ENCODE measurements around the gene PLEKHF1. TPM values are rescaled to one million over a fixed set of nuclear protein-coding genes. Genes with fewer than 3 reads are reported as not detected.
A peak's percentile ranks its signal among the peaks of the same experiment; 100 is the strongest.

PLEKHF1 gene
- total RNA-seq, 1 experiment from 2014 or later = 15.9 TPM

DNA sequence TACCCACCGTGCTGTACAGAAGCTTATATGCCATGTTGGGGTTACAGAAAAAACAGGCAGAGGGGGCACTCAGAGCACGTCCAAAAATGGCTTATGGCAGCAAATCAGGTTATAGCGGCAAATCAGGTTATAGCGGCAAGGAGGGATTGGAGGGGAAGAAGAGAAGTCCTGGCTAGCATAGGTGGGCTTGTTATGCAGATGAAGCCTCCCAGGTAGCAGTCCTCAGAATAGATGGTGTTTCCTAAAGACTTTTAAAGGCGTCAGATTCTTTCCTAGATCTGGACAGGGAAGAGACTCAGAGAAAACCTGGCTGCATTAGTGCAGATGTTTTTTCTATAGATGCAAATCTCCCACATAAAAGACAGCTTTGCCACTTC is 19.8 kb upstream of the PLEKHF1 start:
- Histone ChIP-seq H3K9me2 (replicated peaks; ENCODE audit: low read length) (no peaks in the 10 kb centered on the region), H3K9me3 (ENCODE audit: low read length) (no peaks in the 10 kb centered on the region), H3F3A (ENCODE audit: low read length, unreplicated experiment) (no peaks in the 10 kb centered on the region), H3K27me3 (ENCODE audit: low read length) (no peaks in the 10 kb centered on the region; the same call in 1 of the 2 replicates), H3K4me2 (ENCODE audit: low read length) (peak overlapping the region; percentile 71), H3K36me3 (ENCODE audit: low read depth, low read length) (no peaks in the 10 kb centered on the region), H3K27ac (ENCODE audit: low read length) (no peak overlapping the region), H2AFZ (ENCODE audit: low read length) (no peak overlapping the region), H3K79me2 (ENCODE audit: low read length) (no peaks in the 10 kb centered on the region), H4K20me1 (ENCODE audit: low read length) (no peaks in the 10 kb centered on the region), H3K9ac (ENCODE audit: low read length) (no peak overlapping the region), H3K4me1 (ENCODE audit: insufficient read depth, low read length) (peaks cover 10% of the 10 kb centered on the region; the same call in 1 of the 2 replicates), H3K4me3 (ENCODE audit: low read length) (0 out of 2 replicates have a peak overlapping the region, but pooled peaks have one; percentile 29)
- POLR2A ChIA-PET (ENCODE audit: unreplicated experiment) = interaction anchor here (0.8 kb wide), 1 partner anchor 18 kb away, joined by 5 read pairs; no protein-coding TSS in a partner anchor
- no peak for TF ChIP-seq EZH2 (IDR thresholded peaks at IDR 0.05; ENCODE audit: low read length, unreplicated experiment)
- TF ChIP-seq, protein P1, sequence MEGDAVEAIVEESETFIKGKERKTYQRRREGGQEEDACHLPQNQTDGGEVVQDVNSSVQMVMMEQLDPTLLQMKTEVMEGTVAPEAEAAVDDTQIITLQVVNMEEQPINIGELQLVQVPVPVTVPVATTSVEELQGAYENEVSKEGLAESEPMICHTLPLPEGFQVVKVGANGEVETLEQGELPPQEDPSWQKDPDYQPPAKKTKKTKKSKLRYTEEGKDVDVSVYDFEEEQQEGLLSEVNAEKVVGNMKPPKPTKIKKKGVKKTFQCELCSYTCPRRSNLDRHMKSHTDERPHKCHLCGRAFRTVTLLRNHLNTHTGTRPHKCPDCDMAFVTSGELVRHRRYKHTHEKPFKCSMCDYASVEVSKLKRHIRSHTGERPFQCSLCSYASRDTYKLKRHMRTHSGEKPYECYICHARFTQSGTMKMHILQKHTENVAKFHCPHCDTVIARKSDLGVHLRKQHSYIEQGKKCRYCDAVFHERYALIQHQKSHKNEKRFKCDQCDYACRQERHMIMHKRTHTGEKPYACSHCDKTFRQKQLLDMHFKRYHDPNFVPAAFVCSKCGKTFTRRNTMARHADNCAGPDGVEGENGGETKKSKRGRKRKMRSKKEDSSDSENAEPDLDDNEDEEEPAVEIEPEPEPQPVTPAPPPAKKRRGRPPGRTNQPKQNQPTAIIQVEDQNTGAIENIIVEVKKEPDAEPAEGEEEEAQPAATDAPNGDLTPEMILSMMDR (conservative IDR thresholded peaks at IDR 0.05; ENCODE audit: low read depth, low read length) = no peak
- no peak for TF ChIP-seq EZH2phosphoT487 (IDR thresholded peaks at IDR 0.05; ENCODE audit: borderline replicate concordance, low read length)
- no TSS peak for BruUV-seq (replicated peaks)
- DNase-seq = no peak
- intact Hi-C loops (cut with micrococcal nuclease) = no loop called here
- ATAC-seq = peak; percentile 24; the same call in 1 of the 2 replicates
- CTCF ChIA-PET = no interaction called here

DNA sequence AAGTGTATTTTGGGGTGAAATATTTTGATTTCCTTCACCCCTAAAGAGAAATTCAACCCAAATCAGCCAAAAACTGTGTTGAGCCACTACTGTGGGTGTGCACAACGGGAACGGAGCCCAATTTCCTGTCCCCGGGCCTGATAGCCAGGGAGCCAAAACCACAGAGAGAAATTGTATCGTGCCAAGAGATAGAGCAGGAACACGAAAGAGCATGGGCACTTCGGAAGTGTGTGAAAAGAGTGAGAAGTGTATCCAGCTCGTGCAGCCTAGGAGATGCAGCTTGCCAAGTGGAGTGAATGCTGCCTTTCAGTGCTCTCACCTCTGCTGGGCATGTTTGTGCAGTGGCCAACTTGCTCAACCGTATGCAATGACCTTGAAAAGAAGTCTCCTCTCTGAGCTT is 19.4 kb upstream of the PLEKHF1 start:
- intact Hi-C loops (cut with micrococcal nuclease) = no loop called here
- Histone ChIP-seq H3K79me2 (ENCODE audit: low read length) (no peaks in the 10 kb centered on the region), H3K9me3 (ENCODE audit: low read length) (no peaks in the 10 kb centered on the region), H2AFZ (ENCODE audit: low read length) (peak overlapping the region; percentile 46; the same call in 1 of the 2 replicates), H3K27ac (ENCODE audit: low read length) (no peak overlapping the region), H3K9ac (ENCODE audit: low read length) (no peak overlapping the region), H3K27me3 (ENCODE audit: low read length) (no peaks in the 10 kb centered on the region; the same call in 1 of the 2 replicates), H3K4me3 (ENCODE audit: low read length) (peak overlapping the region; percentile 29; the same call in 1 of the 2 replicates), H3K4me1 (ENCODE audit: insufficient read depth, low read length) (peaks cover 10% of the 10 kb centered on the region; the same call in 1 of the 2 replicates), H3K9me2 (replicated peaks; ENCODE audit: low read length) (no peaks in the 10 kb centered on the region), H4K20me1 (ENCODE audit: low read length) (no peaks in the 10 kb centered on the region), H3F3A (ENCODE audit: low read length, unreplicated experiment) (no peaks in the 10 kb centered on the region), H3K36me3 (ENCODE audit: low read depth, low read length) (no peaks in the 10 kb centered on the region), H3K4me2 (ENCODE audit: low read length) (peak overlapping the region; percentile 71)
- ChIA-PET CTCF (no interaction called here), POLR2A (ENCODE audit: unreplicated experiment) (interaction anchor here (0.8 kb wide), 1 partner anchor 17 kb away, joined by 5 read pairs; no protein-coding TSS in a partner anchor)
- DNase-seq (peak; percentile 27), ATAC-seq (peak; percentile 73)
- TF ChIP-seq, protein P1 (conservative IDR thresholded peaks at IDR 0.05; ENCODE audit: low read depth, low read length) = no peak
- TF ChIP-seq EZH2phosphoT487 (IDR thresholded peaks at IDR 0.05; ENCODE audit: borderline replicate concordance, low read length) (no peak), EZH2 (IDR thresholded peaks at IDR 0.05; ENCODE audit: low read length, unreplicated experiment) (no peak)
- BruUV-seq (replicated peaks) = no TSS peak

DNA sequence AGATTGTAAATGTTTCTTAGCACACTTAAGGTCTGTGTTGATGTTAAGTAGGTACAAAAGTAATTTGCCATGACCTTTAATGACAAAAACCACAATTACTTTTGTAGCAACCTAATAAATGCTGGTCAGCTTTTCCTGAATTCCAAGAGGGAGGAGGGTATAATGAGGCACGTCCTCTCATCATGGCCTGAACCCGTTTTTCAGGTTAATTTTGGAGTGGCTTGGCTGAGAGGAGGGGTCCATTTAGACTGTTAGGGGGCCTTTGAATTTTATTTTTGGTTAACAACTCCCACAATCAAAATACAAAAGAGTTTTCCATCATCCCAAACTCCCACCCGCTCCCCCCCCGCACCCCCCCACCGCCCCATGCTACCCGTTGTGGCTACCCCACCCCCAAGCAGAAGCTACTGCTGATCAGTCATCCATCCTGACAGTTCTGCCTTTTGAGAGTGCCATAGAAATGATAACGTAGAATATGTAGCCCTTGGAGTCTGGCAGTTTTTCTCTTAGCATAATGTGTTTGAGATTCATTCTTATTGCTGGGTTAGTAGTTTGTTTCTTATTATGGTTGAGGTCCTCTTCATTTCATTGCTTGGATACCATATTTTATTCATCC is 14.4 kb upstream of the PLEKHF1 start:
- Histone ChIP-seq H3F3A (ENCODE audit: low read length, unreplicated experiment) (no peaks in the 10 kb centered on the region), H3K79me2 (ENCODE audit: low read length) (no peaks in the 10 kb centered on the region), H3K9me3 (ENCODE audit: low read length) (no peaks in the 10 kb centered on the region), H3K9me2 (replicated peaks; ENCODE audit: low read length) (no peaks in the 10 kb centered on the region), H3K27me3 (ENCODE audit: low read length) (no peaks in the 10 kb centered on the region), H3K4me3 (ENCODE audit: low read length) (no peak overlapping the region), H3K4me2 (ENCODE audit: low read length) (no peak overlapping the region), H3K4me1 (ENCODE audit: insufficient read depth, low read length) (peaks cover 5% of the 10 kb centered on the region; the same call in 1 of the 2 replicates), H3K9ac (ENCODE audit: low read length) (no peak overlapping the region), H3K36me3 (ENCODE audit: low read depth, low read length) (no peaks in the 10 kb centered on the region), H3K27ac (ENCODE audit: low read length) (no peak overlapping the region), H2AFZ (ENCODE audit: low read length) (no peak overlapping the region), H4K20me1 (ENCODE audit: low read length) (no peaks in the 10 kb centered on the region)
- CTCF ChIA-PET = no interaction called here
- POLR2A ChIA-PET (ENCODE audit: unreplicated experiment) = no interaction called here
- TF ChIP-seq EZH2phosphoT487 (IDR thresholded peaks at IDR 0.05; ENCODE audit: borderline replicate concordance, low read length) (no peak), EZH2 (IDR thresholded peaks at IDR 0.05; ENCODE audit: low read length, unreplicated experiment) (no peak)
- TF ChIP-seq, protein P1 (conservative IDR thresholded peaks at IDR 0.05; ENCODE audit: low read depth, low read length) = no peak
- BruUV-seq (replicated peaks) = no TSS peak
- intact Hi-C loops (cut with micrococcal nuclease) = no loop called here
- DNase-seq (no peak), ATAC-seq (no peak)
